ENCODE measurements around the gene DAAM1. TPM values are rescaled to one million over a fixed set of nuclear protein-coding genes. Genes with fewer than 3 reads are reported as not detected.

The DAAM1 gene
- polyA plus RNA-seq, 1 experiment, result 4.7 TPM

DNA sequence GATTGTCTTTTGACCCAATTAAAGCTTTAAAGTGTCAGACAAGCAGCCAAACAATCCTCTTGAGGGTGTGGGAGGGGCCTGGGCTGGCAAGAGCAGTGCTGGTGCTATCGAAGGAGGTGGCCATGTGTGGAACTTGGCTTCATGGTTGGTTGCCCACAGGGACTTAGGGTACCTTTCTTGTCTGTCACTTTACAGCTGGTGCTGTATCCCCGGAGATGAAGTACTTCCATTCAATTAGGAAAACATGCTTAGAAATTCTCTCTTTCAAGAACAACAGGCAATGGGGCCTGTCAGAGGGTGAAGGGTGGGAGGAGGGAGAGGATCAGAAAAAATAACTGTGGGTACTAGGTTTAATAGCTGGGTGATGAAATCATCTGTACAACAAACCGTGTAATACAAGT, 86.5 kb downstream of the DAAM1 start:
- ChIA-PET CTCF (interaction anchor here (1.2 to 1.5 kb wide), 3 partner anchors 19 to 157 kb away, joined by 3 to 4 read pairs (median 3); no protein-coding TSS in a partner anchor), POLR2A (interaction anchor here (0.6 to 1.0 kb wide), 2 partner anchors 21 to 1391 kb away, joined by 3 to 5 read pairs; no protein-coding TSS in a partner anchor)
- Histone ChIP-seq H3K4me3 (ENCODE audit: low read depth, low read length) (no peak overlapping the region), H3K36me3 (ENCODE audit: control insufficient read depth, insufficient read depth, low read length) (no peaks in the 10 kb centered on the region), H3K27me3 (ENCODE audit: control insufficient read depth, insufficient read depth, low read length) (no peaks in the 10 kb centered on the region)
- TF ChIP-seq, protein P1, sequence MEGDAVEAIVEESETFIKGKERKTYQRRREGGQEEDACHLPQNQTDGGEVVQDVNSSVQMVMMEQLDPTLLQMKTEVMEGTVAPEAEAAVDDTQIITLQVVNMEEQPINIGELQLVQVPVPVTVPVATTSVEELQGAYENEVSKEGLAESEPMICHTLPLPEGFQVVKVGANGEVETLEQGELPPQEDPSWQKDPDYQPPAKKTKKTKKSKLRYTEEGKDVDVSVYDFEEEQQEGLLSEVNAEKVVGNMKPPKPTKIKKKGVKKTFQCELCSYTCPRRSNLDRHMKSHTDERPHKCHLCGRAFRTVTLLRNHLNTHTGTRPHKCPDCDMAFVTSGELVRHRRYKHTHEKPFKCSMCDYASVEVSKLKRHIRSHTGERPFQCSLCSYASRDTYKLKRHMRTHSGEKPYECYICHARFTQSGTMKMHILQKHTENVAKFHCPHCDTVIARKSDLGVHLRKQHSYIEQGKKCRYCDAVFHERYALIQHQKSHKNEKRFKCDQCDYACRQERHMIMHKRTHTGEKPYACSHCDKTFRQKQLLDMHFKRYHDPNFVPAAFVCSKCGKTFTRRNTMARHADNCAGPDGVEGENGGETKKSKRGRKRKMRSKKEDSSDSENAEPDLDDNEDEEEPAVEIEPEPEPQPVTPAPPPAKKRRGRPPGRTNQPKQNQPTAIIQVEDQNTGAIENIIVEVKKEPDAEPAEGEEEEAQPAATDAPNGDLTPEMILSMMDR (IDR thresholded peaks at IDR 0.05; ENCODE audit: insufficient read depth, low read depth, low read length), result no peak
- no peak for DNase-seq (ENCODE audit: low read depth)

DNA sequence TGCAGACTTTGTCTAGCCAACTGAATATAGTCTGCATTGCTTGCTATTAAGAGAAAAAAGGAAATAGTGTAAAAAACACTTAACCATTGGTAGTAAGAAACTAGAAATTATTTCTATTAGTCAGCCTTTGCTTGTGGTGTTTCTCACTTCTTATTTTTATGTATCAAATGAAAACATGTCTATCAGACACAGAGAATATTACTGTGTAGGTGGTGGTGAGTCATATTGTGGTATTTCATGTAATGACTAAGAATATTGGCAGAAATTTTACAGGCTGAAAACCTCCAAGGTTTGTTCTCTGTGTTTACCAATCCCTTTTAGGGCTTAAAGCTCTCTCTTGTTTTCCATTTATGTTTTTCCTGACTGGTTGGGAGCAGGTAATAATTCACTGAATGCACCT, 87.2 kb downstream of the DAAM1 start:
- peak; percentile 92 for DNase-seq (ENCODE audit: low read depth)
- Histone ChIP-seq H3K36me3 (ENCODE audit: control insufficient read depth, insufficient read depth, low read length) (no peaks in the 10 kb centered on the region), H3K4me3 (ENCODE audit: low read depth, low read length) (no peak overlapping the region), H3K27me3 (ENCODE audit: control insufficient read depth, insufficient read depth, low read length) (no peaks in the 10 kb centered on the region)
- TF ChIP-seq, protein P1 (IDR thresholded peaks at IDR 0.05; ENCODE audit: insufficient read depth, low read depth, low read length), result no peak
- POLR2A ChIA-PET, result interaction anchor here (1.0 kb wide), 1 partner anchor 21 kb away, joined by 3 read pairs; no protein-coding TSS in a partner anchor
- CTCF ChIA-PET, result interaction anchor here (0.9 to 1.4 kb wide), 4 partner anchors 18 to 102 kb away, joined by 3 to 4 read pairs (median 3); no protein-coding TSS in a partner anchor

DNA sequence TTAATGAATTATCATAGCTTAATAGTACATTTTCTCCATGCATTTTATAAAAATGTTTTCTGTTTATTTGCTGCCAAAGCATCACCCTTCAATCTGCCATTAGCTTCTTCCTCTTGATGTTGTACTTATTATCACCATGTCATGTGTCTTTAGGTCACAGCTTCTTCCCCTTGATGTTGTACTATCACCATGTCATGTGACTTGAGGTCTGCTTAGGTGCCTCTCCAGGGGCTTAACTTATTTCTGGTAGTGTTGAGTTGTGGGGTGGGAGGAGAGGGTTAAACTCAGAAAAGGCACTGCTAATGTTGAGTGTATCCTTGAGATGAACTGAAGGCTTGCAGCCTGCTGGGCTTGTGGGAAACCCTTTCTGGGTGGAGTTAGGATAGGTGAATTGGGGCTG, 87.8 kb downstream of the DAAM1 start:
- ChIA-PET POLR2A (no interaction called here), CTCF (interaction anchor here (0.9 to 1.4 kb wide), 3 partner anchors 18 to 101 kb away, joined by 3 read pairs; no protein-coding TSS in a partner anchor)
- H3K4me3 ChIP-seq (ENCODE audit: low read depth, low read length), result no peak overlapping the region
- DNase-seq (ENCODE audit: low read depth), result no peak
- TF ChIP-seq, protein P1 (IDR thresholded peaks at IDR 0.05; ENCODE audit: insufficient read depth, low read depth, low read length), result no peak
- H3K27me3 ChIP-seq (ENCODE audit: control insufficient read depth, insufficient read depth, low read length), result no peaks in the 10 kb centered on the region
- H3K36me3 ChIP-seq (ENCODE audit: control insufficient read depth, insufficient read depth, low read length), result no peaks in the 10 kb centered on the region

DNA sequence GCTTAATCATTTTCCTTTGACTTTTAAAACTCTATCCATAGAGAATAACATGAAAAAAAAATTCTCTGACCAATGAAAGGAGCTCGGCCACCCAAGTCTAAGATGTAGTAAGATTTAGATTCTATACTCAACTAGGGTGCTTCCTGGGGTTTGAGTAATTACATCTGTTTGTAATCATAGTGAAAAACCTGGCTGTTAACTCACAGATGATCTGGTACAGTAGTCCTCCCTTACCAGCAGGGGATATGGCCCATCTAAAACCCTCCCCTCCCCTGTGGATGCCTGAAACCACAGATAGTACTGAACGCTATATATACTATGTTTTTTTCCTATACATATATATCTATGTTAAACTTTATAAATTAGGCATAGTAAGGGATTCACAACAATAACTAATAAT, 89.2 kb downstream of the DAAM1 start:
- CTCF ChIA-PET, result interaction anchor here (1.1 kb wide), 1 partner anchor 74 kb away, joined by 3 read pairs; no protein-coding TSS in a partner anchor
- POLR2A ChIA-PET, result no interaction called here
- TF ChIP-seq, protein P1 (IDR thresholded peaks at IDR 0.05; ENCODE audit: insufficient read depth, low read depth, low read length), result no peak
- no peak for DNase-seq (ENCODE audit: low read depth)
- H3K27me3 ChIP-seq (ENCODE audit: control insufficient read depth, insufficient read depth, low read length), result no peaks in the 10 kb centered on the region
- no peak overlapping the region for H3K4me3 ChIP-seq (ENCODE audit: low read depth, low read length)
- no peaks in the 10 kb centered on the region for H3K36me3 ChIP-seq (ENCODE audit: control insufficient read depth, insufficient read depth, low read length)

DNA sequence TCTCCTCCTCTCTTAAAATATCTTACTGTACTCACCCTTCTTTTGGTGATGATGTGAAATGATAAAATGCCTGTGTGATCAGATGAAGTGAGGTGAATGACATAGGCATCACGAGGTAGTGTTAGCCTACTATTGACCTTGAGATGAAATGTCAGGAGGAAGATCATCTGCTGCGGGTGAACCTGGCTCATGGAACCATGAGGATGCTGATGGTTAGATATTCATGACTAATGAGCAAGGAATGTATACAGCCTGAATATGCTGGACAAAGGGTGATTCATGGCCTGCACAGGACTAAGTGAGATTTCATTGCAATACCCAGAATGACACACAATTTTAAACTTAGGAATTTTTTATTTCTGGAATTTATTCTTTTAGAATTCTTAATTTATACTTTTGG, 89.6 kb downstream of the DAAM1 start:
- TF ChIP-seq, protein P1 (IDR thresholded peaks at IDR 0.05; ENCODE audit: insufficient read depth, low read depth, low read length), result no peak
- ChIA-PET CTCF (no interaction called here), POLR2A (no interaction called here)
- Histone ChIP-seq H3K36me3 (ENCODE audit: control insufficient read depth, insufficient read depth, low read length) (no peaks in the 10 kb centered on the region), H3K4me3 (ENCODE audit: low read depth, low read length) (no peak overlapping the region), H3K27me3 (ENCODE audit: control insufficient read depth, insufficient read depth, low read length) (no peaks in the 10 kb centered on the region)
- DNase-seq (ENCODE audit: low read depth), result no peak

Data from BJ (cell line).